Endothelial cell of umbilical vein (primary cell): ENCODE measurements around the gene ATP1B4. TPM values are rescaled to one million over a fixed set of nuclear protein-coding genes. Genes with fewer than 3 reads are reported as not detected.

Experiments used
- BruUV-seq: library from RNA; stranded (reverse); fragments of 400-500 nt; replicated peaks from 2 replicates; lab custom pipeline; 2021; lab: Mats Ljungman, UMichigan
- CTCF ChIA-PET: fragments of 300-600, 350-600 bp; sonication (Branson Sonifier 250); formaldehyde crosslinking; loops from one replicate; lab custom pipeline; 2021; ENCODE audit warnings: antibody characterized with exemption, inconsistent platforms; lab: Charles Lee
- POLR2A ChIA-PET: fragments of 300-600, 350-600 bp; sonication (Branson Sonifier 250); formaldehyde crosslinking; loops from one replicate; lab custom pipeline; 2021; ENCODE audit warnings: antibody characterized with exemption, inconsistent platforms; lab: Charles Lee
- DNase-seq: peaks from one replicate; pipeline ENCODE4 v3.0.0-alpha.2; 2011; ENCODE audit warnings: low read depth, low spot score
- FAIRE-seq: peaks from 2 replicates; lab custom pipeline; 2011; peaks lifted over from hg19 to GRCh38; lab: Jason Lieb, UNC
- H2AFZ ChIP-seq: 2 replicates; pipeline ENCODE4 v1.6.0; 2012; ENCODE audit warnings: low read depth, low read length, control low read depth, inconsistent platforms
- H3K27ac ChIP-seq: 2 replicates; pipeline ENCODE4 v1.5.1; 2011; ENCODE audit warnings: low read depth, mild to moderate bottlenecking, control low read depth, low read length, moderate library complexity; ENCODE audit not compliant: insufficient read depth
- H3K27me3 ChIP-seq, 2 experiments: 2 replicates each; pipeline versions ENCODE4 v1.6.0 to v1.6.1; 2011; ENCODE audit warnings: low read length in 2 of 2, mixed read lengths in 1 of 2; ENCODE audit not compliant: control insufficient read depth in 2 of 2, insufficient read depth in 2 of 2
- H3K36me3 ChIP-seq, 2 experiments: 2 replicates in 1 of 2; 3 replicates in 1 of 2; pipeline ENCODE4 v1.5.1; 2011; ENCODE audit warnings: low read length in 2 of 2, mild to moderate bottlenecking in 1 of 2, moderate library complexity in 1 of 2; ENCODE audit not compliant: control insufficient read depth in 2 of 2, insufficient read depth in 2 of 2; ENCODE audit errors: extremely low read depth in 1 of 2
- H3K4me1 ChIP-seq: 3 replicates; pipeline ENCODE4 v1.5.1; 2011; ENCODE audit warnings: mild to moderate bottlenecking, low read length; ENCODE audit not compliant: control insufficient read depth, insufficient read depth; ENCODE audit errors: extremely low read depth
- H3K4me2 ChIP-seq: 2 replicates; pipeline ENCODE4 v1.6.1; 2011; ENCODE audit warnings: low read length, control low read depth, mixed read lengths; ENCODE audit not compliant: insufficient read depth
- H3K4me3 ChIP-seq, 3 experiments: fragments of 200-600 bp in 1 of 3; sonication (generic), shearing (Covaris generic) in 1 of 3; replicated peaks in 1 of 3; 2 replicates each; pipeline ENCODE4 v1.5.1; 2011 to 2016; ENCODE audit warnings: control low read depth in 3 of 3, low read length in 3 of 3, mild to moderate bottlenecking in 2 of 3, inconsistent platforms in 1 of 3, low read depth in 1 of 3, moderate library complexity in 1 of 3; ENCODE audit not compliant: insufficient read depth in 1 of 3
- H3K79me2 ChIP-seq: 2 replicates; pipeline ENCODE4 v1.6.0; 2012; ENCODE audit warnings: low read length, inconsistent platforms; ENCODE audit not compliant: control insufficient read depth, insufficient read depth
- H3K9ac ChIP-seq: replicated peaks from 2 replicates; pipeline ENCODE3; 2011; ENCODE audit warnings: low read length, control low read depth; ENCODE audit not compliant: insufficient read depth; ENCODE audit errors: extremely low read depth
- H3K9me1 ChIP-seq: replicated peaks from 3 replicates; pipeline ENCODE4 v1.6.0; 2011; ENCODE audit warnings: mild to moderate bottlenecking, low read length; ENCODE audit not compliant: control insufficient read depth, insufficient read depth; ENCODE audit errors: extremely low read depth
- H3K9me3 ChIP-seq: replicated peaks from 2 replicates; pipeline ENCODE4 v1.5.1; 2012; ENCODE audit warnings: low read length, inconsistent platforms; ENCODE audit not compliant: control insufficient read depth, insufficient read depth
- H4K20me1 ChIP-seq: replicated peaks from 2 replicates; pipeline ENCODE3; 2011; ENCODE audit warnings: mild to moderate bottlenecking, low read length; ENCODE audit not compliant: control insufficient read depth, insufficient read depth; ENCODE audit errors: extremely low read depth
- CTCF ChIP-seq, 2 donors: IDR thresholded peaks; 1 replicate in 1 of 2; 2 replicates in 1 of 2; pipeline ENCODE4 v1.5.1; 2011; ENCODE audit warnings: low read length in 2 of 2, mild to moderate bottlenecking in 2 of 2, moderate library complexity in 2 of 2, control low read depth in 1 of 2, inconsistent platforms in 1 of 2, low read depth in 1 of 2; ENCODE audit not compliant: insufficient read depth in 1 of 2; ENCODE audit errors: extremely low read depth in 1 of 2
- EZH2 ChIP-seq: IDR thresholded peaks from 2 replicates; pipeline ENCODE4 v1.6.1; 2012; ENCODE audit warnings: borderline replicate concordance, low read depth, mild to moderate bottlenecking, moderate library complexity, low read length, inconsistent platforms; ENCODE audit not compliant: severe bottlenecking
- FOS ChIP-seq: IDR thresholded peaks from 2 replicates; pipeline ENCODE4 v1.6.1; 2011; ENCODE audit warnings: mild to moderate bottlenecking, low read length, moderate library complexity, borderline replicate concordance; ENCODE audit not compliant: insufficient read depth
- GATA2 ChIP-seq: IDR thresholded peaks from 2 replicates; pipeline ENCODE4 v1.7.0; 2011; ENCODE audit warnings: low read depth, mild to moderate bottlenecking, moderate library complexity, mixed read lengths, low read length; ENCODE audit not compliant: insufficient read length, insufficient read depth
- JUN ChIP-seq: IDR thresholded peaks from 2 replicates; pipeline ENCODE4 v1.6.1; 2011; ENCODE audit warnings: borderline replicate concordance, low read depth; ENCODE audit not compliant: insufficient read length, insufficient read depth
- MAX ChIP-seq: IDR thresholded peaks from 2 replicates; pipeline ENCODE4 v1.6.1; 2011; ENCODE audit not compliant: insufficient read depth, insufficient read length
- MYC ChIP-seq: IDR thresholded peaks from one replicate; pipeline ENCODE4 v1.6.1; 2011; ENCODE audit warnings: mild to moderate bottlenecking, low read depth, low read length
- POLR2A ChIP-seq: IDR thresholded peaks from 2 replicates; pipeline ENCODE4 v1.6.1; 2012; ENCODE audit warnings: low read depth, mild to moderate bottlenecking, control low read depth, low read length
- POLR2AphosphoS5 ChIP-seq: IDR thresholded peaks from 2 replicates; pipeline ENCODE4 v1.6.1; 2012; ENCODE audit warnings: low read depth, mild to moderate bottlenecking, control low read depth, low read length, moderate library complexity; ENCODE audit not compliant: insufficient read depth
- dilution Hi-C: fragments of 300-500 bp; cut with MboI; formaldehyde crosslinking; loops from one replicate; pipeline ENCODE4 v1.15.0; 2019; ENCODE audit warnings: low sequenced_read_pairs; ENCODE audit not compliant: extremely low pct_ligation_motif_present
- intact Hi-C: fragments of 100-400 bp; cut with micrococcal nuclease; formaldehyde crosslinking; loops from one replicate; pipeline ENCODE4 v1.10.0; 2022
- polyA plus RNA-seq, 4 experiments: library from polyadenylated mRNA; depleted of rRNA in 3 of 4; stranded (reverse) in 3 of 4; unstranded in 1 of 4; fragments of >200 nt; gene quantifications; 2 replicates each; pipeline versions ENCODE4 v1.2.1 to v1.2.3, GENCODE V29; 2011 to 2012; ENCODE audit warnings: missing spikeins in 1 of 4
- total RNA-seq: library from RNA; stranded (reverse); gene quantifications from 2 replicates; pipeline ENCODE4 v1.2.3, GENCODE V29; 2021

Gene ATP1B4
- total and polyA plus RNA-seq, 2 donors (not counting 3 experiments of a cell fraction or from before 2014, with no cell fraction given): not detected

GRCh38 chrX:120331116-120331515 lies 30.8 kb upstream of the ATP1B4 start:
- intact Hi-C loops (no loop called here), dilution Hi-C loops (no loop called here)
- no peak overlapping the region for H3K9ac ChIP-seq
- no peaks in the 10 kb centered on the region for H3K27me3 ChIP-seq
- H3K9me3 ChIP-seq: no peaks in the 10 kb centered on the region
- DNase-seq (no peak), FAIRE-seq (no peak)
- ChIA-PET CTCF (no interaction called here), POLR2A (no interaction called here)
- H4K20me1 ChIP-seq: no peaks in the 10 kb centered on the region
- H3K4me2 ChIP-seq: no peak overlapping the region
- no peaks in the 10 kb centered on the region for H3K9me1 ChIP-seq
- no peak overlapping the region for H3K4me3 ChIP-seq
- H3K36me3 ChIP-seq: no peaks in the 10 kb centered on the region
- H3K4me1 ChIP-seq: no peaks in the 10 kb centered on the region
- no peak overlapping the region for H3K27ac ChIP-seq
- BruUV-seq: no TSS peak
- no peak overlapping the region for H2AFZ ChIP-seq
- TF ChIP-seq MAX: no peak
- TF ChIP-seq CTCF (IDR thresholded peaks at IDR 0.05; ENCODE audit: extremely low read depth in 1 of 2, insufficient read depth in 1 of 2, low read depth in 1 of 2, low read length in 2 of 2): no peak
- no peak for TF ChIP-seq GATA2
- TF ChIP-seq POLR2A: no peak
- no peak for TF ChIP-seq EZH2
- no peak for TF ChIP-seq JUN
- TF ChIP-seq POLR2AphosphoS5: no peak
- no peak for TF ChIP-seq MYC
- TF ChIP-seq FOS: no peak
- no peaks in the 10 kb centered on the region for H3K79me2 ChIP-seq
